Endometrial microvascular endothelial cells (primary cell): Measurements from ENCODE around the gene CLTCL1. TPM values are rescaled to one million over a fixed set of nuclear protein-coding genes. Genes with fewer than 3 reads are reported as not detected.
"Not testable (repeated sequence)": the region's sequence is repeated elsewhere in the genome, so short reads cannot be mapped to it uniquely, and the experiment has no call there.

ENCODE experiments used
- in situ Hi-C: cut with HindIII; loops from 2 replicates; pipeline ENCODE4 v1.10.0; 2017; ENCODE audit warnings: low sequenced_read_pairs, low pct_unique_long_range_greater_than_20kb; ENCODE audit errors: inconsistent ontology term
- total RNA-seq: library from RNA; depleted of rRNA; stranded (reverse); fragments of >200 nt; gene quantifications from one replicate; pipeline ENCODE4 v1.2.3, GENCODE V29; 2015; ENCODE audit errors: inconsistent ontology term

The CLTCL1 gene
- total RNA-seq, 1 donor from 2014 or later: 1.8 TPM

DNA sequence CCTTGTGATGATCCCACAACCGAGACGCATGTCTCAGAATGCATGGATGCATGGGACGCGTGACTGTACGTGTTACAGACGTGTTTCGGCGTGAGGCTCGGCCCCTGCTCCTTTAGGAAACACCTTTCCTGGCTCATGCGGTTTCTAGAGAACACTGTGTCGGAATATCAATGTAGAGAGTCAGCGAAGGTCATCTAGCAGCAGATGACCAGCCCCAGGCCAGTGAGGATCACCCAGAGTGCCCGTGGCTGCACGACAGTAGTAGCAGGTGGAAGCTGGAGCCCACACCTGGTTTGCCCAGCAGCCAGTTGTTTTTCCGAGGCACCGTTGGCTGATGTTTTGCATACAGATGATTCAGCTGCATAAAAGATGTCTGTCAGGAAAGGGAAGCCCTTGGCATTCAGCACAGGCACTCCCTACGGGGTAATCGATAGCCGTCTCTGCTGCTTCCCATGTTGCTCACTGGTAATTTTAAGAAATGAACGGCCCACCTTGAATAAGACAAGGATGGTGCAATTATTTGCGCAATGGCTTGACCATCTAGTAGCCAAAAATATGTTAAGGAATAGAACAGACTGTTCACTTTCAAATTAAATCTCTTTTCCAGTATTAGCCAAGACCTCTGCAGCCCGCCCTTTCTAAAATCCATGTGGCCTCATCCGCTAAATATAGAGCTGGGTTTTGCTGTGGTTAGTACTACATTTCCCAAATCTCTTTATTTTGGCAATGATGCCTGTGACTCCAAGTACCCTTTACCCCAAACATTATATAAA, 1.1 kb upstream of the CLTCL1 start:
- in situ Hi-C loops: no loop called here

DNA sequence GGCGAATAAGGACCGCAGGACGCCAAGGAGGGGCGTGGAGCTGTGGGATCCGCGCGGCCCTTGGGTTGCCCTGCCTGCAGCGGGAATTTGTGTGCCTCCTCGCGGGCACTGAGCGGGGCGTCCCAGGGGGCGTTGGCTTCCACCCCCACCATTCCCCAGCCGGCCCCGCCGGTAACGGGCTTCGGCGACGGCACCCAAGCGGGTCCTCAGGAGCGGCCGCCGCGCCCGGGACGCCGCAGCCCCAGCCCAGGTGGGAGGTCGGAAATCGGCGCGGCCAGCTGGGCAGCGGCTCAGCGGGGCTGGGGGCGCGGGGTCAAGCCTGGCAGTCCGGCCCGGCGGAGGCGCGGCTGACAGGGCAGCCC, 320 bp downstream of the CLTCL1 start:
- in situ Hi-C loops: no loop called here

DNA sequence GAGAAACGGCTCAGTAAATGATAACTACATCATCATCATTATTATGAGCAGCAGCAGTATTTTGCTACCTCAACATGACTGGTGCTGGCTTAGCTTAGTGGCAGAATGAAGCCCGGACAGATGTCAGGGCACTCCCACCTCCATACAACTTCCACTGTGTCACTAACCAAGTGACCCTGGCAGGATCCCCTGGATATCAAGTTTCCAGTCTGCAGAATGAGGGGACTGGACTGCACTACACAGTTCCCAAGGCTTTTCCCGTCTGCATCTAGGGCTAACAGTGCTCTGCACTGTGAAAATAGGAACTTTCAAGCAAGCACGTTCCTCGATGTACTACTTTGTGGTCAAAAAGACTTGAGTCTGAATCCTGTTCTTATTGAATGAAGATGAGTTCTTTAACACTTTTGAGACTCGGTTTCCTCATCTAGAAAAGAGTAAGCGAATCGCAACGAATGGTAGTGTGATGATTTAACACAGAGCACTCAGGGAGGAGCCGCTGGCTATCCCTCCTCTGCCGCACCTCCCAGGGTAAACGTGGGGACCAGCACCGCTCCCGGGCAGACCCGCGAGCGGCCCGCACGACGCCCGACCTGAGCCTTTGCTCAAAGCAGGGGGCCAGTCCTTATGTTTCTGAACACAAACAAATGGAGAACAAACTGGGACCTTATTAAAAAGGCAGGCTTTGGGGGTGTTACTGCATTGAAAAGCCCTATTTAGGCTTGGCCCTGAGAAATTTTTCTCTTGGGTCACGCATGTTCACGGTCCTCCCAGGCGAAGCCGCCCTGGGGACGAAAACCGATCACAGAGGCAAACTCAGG, 910 bp downstream of the CLTCL1 start:
- in situ Hi-C loops: no loop called here

DNA sequence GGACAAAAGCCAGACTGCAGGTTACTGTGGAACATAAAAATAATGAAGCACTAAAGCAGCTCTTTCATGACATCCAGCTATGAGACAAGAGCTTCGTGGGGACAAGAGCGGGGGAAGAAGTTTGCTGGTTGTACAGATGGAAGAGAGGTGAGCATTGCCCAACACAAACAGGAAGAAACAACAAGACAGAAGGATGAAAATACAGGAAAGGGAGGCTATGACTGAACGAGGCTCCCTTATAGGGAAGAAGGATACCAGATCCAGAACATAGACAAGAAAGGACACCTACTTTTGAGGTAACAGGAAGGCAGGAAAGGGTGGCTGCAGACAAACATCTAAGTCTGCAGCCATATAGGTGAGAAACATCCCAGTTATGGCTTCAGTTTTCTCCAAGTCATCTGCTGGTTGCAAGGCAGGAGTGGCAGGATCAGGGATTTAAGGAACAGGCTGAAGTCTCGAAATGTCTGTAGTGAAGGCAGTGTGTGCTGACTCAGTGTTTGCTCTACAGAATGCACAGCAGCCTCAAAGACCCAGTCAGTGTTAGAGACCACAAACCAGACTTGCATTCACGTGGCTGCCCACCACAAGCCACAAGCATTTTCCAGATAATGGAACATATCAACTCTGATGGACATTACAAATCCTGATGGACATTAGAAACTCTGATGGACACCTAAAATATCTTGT, 1.9 kb downstream of the CLTCL1 start:
- in situ Hi-C loops: no loop called here

DNA sequence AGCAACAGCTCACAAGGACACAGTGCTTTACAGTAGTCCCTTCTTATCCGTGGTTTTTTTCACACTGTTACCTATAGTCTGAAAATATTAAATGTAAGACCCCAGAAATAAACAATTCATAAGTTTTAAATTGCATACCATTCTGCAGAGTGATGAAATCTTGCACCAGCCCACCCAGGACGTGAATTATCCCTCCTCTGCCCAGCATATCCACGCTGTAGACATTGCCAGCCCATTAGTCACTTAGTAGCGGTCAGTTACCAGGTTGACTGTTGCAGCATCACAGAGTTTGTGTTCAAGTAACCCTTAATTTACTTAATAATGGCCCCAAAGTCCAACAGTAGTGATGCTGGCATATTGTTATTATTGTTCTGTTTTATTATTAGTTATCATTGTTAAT, 3.6 kb downstream of the CLTCL1 start:
- in situ Hi-C loops: no loop called here

DNA sequence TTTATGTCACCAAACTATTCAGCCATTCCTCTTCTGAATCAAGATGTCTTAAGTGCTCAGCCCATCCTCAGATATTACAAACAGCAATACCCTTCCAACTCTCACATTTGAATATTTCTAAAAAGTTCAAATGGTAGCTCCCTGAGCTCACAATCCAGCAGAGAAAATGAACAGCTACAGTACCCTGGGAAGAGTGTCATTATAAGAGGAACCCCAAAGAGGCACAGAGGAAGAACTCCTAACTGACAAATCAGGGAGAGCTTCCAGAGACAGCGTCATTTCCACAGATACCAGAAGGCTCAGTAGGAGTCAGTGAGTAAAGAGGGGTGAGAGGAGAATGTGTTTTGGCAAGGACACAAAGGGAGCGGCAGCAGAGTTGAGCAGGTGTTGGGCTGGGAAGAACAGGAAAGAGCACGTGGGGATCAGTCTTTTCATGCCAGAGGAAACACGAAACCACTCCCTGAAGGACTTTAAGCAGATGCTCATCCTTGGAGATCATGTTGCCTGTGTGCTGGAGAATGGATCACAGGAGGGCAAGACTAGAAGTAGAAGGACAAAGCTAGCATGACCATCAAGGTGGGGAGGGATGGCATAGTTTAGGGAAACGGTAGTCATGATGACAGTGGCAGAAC, 4.3 kb downstream of the CLTCL1 start:
- in situ Hi-C loops: no loop called here

DNA sequence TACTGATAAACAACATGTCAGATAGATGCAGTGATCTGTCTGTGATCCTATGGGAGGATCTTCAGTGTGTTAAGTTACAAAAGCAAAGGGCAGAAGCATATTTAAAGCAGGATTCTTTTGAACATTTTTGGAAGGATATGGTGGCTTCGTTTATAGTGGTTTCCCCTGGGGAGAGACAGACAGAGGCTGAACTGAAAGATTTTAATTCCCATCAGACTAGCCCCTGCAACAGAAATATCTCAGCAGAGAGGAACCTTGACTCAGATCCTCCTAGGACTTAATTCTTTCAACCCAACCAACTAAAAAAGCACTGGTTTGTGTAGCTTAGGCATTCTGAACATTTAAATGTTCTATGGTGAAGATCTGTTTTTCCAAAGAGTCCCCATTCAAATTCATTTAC, 5.7 kb downstream of the CLTCL1 start:
- in situ Hi-C loops: no loop called here

DNA sequence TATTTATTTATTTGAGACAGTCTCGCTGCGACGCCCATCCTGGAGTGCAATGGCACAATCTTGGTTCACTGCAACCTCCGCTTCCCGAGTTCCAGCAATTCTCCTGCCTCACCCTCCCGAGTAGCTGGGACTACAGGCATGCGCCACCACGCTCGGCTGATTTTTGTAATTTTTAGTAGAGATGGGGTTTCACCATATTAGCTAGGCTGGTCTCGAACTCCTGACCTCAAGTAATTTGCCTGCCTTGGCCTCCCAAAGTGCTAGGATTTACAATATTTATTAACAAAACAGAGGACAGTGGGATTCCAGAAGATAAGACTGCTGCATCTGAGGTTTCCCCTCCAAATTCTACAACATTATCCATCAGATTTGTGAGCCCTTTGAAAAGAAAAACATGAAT, 12.4 kb downstream of the CLTCL1 start:
- in situ Hi-C loops: not testable (repeated sequence)

DNA sequence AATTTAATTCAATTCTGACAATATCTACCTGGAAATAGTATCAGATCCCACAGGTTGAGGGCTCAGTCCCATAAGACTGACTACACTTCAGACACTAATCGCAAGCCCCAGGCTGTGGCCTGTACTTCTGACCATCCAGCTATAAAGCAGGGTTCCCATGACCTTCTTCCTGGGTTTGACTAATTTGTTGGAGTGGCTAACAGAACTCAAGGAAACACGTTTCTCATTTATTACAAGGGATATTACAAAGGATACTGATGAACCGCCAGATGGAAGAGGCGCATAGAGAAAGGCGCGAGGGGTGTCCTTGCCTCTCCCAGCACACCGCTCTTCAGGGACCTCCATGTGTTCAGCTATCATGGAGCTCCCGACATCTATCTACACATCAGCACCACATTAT, 13.7 kb downstream of the CLTCL1 start:
- in situ Hi-C loops: no loop called here

DNA sequence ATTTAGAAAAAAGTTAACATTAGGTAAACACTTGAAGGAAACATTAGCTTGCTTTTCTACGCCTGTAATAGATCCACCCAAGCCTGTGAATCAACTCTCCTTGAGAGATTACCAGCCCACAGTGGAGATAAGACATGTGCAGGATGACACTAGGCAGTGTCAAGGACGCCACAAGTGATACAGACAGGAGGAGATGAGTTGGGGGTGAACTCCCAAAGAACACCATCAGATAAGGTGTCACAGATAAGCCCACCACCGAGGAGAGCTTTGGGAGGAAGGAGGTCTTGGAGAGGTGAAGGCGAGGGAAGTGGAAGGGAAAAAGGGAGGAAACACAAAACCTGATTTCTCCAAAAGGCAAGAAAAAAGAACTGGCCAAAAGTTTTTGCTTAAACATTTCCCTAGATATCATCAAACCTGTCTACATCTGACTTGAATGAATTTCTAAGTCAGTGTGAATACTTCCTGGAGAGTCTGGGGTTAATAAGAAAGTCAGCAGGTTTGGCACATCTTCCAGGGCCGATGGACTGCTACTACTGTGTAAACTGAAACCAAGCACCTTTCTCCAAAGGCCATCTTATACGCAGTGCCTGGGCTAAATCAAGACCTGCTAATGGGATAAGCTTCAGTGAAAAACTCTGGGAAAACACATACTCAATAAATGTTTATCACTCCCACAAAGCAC, 15.5 kb downstream of the CLTCL1 start:
- in situ Hi-C loops: no loop called here

DNA sequence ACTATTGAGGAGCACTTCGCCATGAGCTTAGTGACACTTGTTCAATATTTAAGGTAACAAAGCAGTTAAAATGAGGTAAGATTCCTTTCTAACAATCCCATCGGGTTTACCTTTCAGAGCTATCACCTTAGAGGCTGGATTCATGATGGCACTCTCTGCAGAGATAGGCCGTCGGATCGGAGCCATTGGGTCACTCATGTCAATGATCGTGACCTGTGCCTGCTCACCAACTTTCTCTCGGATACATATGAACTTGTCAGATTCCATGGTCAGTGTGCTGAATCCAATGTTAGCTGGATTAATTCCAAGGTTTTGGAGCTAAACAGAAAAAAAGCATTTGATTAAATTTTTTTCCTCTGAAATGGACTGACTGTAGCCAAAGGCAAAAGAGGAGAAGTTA, 16.0 kb downstream of the CLTCL1 start:
- in situ Hi-C loops: no loop called here

DNA sequence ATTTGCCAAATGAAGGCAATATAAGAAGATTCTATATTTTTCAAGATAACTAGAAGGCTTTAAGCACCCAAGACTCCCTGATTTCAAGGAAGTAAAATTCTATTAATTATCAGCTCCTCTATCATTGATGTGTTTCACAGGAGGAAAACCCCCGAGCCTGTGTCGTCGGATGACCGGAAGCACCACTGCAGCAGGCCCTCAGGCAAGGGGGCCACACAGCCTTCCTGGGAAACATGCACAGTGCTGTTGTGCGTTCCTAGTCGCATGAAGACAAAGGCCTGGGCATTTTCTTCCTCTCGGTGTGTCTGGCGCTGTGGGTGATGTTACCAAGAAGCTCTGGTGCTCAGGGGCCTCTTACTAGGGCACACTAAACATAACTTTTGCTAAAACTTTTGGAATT, 16.4 kb downstream of the CLTCL1 start:
- in situ Hi-C loops: no loop called here

DNA sequence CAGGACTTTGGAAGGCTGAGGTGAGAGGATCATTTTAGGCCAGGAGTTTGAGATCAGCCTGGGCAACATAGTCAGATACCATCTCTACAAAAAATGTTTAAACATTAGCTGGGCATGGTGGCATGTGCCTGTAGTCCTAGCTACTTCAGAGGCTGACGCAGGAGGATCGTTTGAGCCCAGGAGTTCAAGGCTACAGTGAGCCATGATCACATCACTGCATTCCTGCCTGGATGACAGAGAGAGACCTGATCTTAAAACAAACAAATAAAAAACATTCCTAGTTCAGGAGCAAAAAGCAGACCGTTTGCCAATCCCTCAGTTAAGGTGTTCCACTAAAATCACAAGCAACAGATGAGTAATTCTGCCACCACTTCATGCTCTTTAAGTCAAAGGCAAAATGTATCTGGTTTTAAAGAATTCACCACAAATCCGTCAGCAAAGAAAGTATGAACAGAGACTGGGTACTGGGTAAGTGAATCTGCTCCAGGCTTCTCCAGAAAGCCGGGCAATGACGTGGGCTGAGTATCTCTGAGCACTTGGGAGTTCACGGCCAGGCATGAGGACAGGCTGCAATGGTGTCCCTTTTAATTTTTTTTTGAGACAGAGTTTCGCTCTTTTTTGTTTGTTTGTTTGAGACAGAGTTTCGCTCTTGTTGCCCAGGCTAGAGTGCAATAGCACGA, 19.5 kb downstream of the CLTCL1 start:
- in situ Hi-C loops: no loop called here

DNA sequence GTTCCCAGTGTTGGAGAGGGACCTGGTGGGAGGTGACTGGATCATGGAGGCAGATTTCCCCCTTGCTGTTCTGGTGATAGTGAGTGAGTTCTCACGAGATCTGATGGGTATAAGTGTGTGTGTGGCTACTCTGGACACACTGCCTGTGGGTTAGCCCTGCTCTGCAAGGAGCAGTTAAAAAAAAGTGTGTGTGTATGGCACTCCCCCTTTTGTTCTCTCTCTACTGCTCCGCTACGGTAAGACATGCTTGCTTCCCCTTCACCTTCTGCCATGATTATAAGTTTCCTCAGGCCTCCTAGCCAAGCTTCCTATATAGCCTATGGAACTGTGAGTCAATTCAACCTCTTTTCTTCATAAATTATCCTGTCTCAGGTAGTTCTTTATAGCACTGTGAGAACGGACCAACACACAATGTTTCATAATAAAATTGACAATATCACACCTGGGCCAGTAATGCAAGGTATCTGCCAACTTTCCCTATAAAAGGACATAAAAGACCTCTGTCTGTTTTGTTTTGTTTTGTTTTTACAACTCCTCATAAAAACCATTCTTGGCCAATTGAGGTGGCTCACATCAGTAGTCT, 20.2 kb downstream of the CLTCL1 start:
- in situ Hi-C loops: no loop called here

DNA sequence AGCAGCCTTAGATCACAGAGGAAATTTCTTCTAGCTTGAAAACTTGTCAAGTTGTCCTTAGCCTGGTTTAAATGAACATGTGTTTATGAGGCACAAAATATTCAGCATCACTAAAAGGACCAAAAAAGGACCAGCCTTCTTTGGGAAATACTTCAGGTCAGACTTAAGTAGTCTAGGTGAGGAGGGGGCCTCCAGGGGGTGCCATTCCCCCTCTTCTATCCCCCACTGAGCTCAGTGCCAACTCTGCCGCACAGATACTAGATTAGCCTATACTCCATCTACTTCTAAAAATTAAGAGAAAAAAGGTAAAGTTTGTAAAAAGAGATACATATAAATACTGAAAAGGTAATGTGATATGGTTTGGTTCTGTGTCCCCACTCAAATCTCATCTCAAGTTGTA, 20.6 kb downstream of the CLTCL1 start:
- in situ Hi-C loops: no loop called here

DNA sequence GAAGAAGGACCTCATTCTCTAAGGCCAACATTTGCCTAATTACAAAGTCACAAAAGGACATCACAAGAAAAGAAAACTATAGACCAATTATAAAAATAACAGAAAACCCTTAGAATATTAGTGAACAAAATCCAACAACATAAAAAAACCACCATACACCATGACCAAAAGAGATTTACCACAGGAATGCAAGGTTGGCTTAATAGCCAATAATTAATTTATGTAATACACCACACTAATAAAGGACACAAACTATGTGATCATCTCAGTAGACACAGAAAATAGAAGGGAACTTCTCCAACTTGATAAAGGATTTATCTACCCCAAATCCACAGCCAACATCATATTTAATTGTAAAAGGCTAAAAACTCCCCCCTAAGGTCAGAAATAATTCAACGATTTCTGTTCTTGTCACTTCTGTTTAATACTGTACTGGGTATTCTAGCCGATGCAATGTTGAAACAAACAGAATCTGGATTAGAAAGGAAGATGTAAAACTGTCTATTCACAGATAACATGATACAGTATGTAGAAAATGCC, 24.9 kb downstream of the CLTCL1 start:
- in situ Hi-C loops: no loop called here

DNA sequence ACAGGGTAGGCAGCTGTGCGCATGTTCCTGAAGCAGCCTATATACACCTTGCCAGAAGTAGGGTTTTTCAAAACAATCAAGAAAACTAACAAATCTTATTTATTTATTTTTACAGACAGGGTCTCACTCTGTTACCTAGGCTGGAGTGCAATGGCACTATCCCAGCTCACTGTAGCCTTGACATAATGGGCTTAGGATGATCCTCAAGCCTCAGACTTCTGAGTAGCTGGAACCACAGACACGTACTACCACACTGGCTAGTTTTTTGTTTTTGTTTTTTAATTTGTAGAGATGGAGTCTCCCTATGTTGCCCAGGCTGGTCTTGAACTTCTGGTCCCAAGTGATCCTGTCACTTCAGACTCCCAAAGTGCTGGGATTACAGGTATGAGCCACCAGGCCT, 25.7 kb downstream of the CLTCL1 start:
- in situ Hi-C loops: no loop called here

DNA sequence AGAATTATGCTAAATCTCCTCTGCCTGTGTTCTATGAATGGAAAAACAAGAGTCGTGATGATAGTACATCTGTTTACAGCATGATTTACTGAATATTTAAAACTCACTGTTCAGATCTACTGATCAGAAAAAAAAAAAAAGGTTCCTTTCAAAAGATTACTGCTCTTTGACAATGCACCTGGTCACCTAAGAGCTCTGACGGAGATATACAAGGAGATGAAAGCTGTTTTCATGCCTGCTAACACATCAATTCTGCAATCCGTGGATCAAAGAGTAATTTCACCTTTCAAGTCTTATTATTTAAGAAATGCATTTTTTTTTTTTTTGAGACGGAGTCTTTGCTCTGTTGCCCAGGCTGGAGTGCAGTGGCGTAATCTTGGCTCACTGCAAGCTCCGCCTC, 30.7 kb downstream of the CLTCL1 start:
- in situ Hi-C loops: no loop called here
